Measurements from ENCODE around the gene TTC22.

Gene TTC22

DNA sequence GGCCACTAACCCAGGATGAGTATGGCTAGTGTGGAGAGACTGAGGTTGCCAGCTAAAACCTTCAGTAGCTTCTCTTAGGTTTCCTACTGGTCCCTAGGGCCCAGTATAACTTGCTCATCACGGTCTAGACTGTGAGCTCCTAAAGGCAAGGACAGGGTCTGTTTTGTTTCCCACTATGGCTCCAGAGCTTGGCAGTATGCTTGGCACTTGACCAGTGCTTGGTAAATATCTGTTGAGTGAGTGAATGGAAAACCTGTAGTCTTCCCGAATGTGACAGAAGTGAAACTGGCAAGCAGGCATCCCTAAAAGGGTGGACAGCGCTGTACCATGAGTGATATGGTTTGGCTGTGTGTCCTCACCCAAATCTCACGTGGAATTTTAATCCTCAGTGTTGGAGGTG lies 23.7 kb downstream of the TTC22 start:
- TF ChIP-seq POLR2AphosphoS5 (IDR thresholded peaks at IDR 0.05; ENCODE audit: low read depth, low read length) (no peak), SIN3A (IDR thresholded peaks at IDR 0.05; ENCODE audit: borderline replicate concordance, insufficient read depth, low read length) (no peak), FOXP2 (optimal IDR thresholded peaks at IDR 0.05; ENCODE audit: borderline replicate concordance, extremely low read depth, extremely low read length, insufficient read depth) (no peak), TAF1 (IDR thresholded peaks at IDR 0.05; ENCODE audit: borderline replicate concordance, insufficient read depth, low read length) (no peak), REST (IDR thresholded peaks at IDR 0.05; ENCODE audit: insufficient read depth in 1 of 2, low read depth in 2 of 2, low read length in 2 of 2) (no peak)

GRCh38 chr1:54777011-54777410 lies 24.1 kb downstream of the TTC22 start:
- no peak for TF ChIP-seq TAF1 (IDR thresholded peaks at IDR 0.05; ENCODE audit: borderline replicate concordance, insufficient read depth, low read length)
- no peak for TF ChIP-seq POLR2AphosphoS5 (IDR thresholded peaks at IDR 0.05; ENCODE audit: low read depth, low read length)
- TF ChIP-seq FOXP2 (optimal IDR thresholded peaks at IDR 0.05; ENCODE audit: borderline replicate concordance, extremely low read depth, extremely low read length, insufficient read depth) = no peak
- no peak for TF ChIP-seq SIN3A (IDR thresholded peaks at IDR 0.05; ENCODE audit: borderline replicate concordance, insufficient read depth, low read length)
- no peak for TF ChIP-seq REST (IDR thresholded peaks at IDR 0.05; ENCODE audit: insufficient read depth in 1 of 2, low read depth in 2 of 2, low read length in 2 of 2)

DNA sequence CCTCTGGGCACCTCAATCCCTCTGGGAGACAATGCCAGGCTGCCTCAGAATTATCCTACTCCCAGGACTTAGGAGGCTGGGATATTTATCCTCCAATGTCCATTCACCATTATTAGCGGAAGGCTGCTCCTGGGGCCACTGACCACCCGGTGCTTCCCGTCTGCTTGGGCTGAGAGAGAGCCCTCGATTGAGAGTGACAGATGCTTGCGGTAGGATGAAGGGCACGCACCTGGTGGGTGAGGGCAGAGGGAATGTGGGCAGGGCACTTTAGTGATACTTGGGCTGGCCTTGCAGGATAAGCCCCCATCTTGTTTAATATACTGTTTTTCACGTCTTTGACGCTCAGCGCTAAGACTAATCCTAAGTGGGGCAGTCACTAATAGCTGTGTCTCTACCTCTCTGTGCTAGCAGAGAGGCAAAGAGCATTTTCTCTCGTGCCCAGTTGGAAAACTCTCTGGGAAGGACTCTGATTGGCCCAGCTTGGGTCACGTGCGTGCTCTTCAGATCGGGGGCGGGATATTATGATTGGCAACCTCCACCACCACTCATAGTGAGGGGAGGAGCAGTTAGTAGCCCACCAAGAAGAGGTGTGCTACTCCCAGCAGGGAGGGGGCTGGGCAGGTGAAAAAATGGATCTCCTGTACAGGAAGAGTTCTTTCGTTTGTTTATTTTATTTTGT lies 26.2 kb downstream of the TTC22 start:
- TF ChIP-seq REST (IDR thresholded peaks at IDR 0.05; ENCODE audit: insufficient read depth in 1 of 2, low read depth in 2 of 2, low read length in 2 of 2) (no peak), TAF1 (IDR thresholded peaks at IDR 0.05; ENCODE audit: borderline replicate concordance, insufficient read depth, low read length) (no peak), POLR2AphosphoS5 (IDR thresholded peaks at IDR 0.05; ENCODE audit: low read depth, low read length) (no peak), SIN3A (IDR thresholded peaks at IDR 0.05; ENCODE audit: borderline replicate concordance, insufficient read depth, low read length) (no peak), FOXP2 (optimal IDR thresholded peaks at IDR 0.05; ENCODE audit: borderline replicate concordance, extremely low read depth, extremely low read length, insufficient read depth) (no peak)

GRCh38 chr1:54772951-54773350 lies 28.2 kb downstream of the TTC22 start:
- TF ChIP-seq SIN3A (IDR thresholded peaks at IDR 0.05; ENCODE audit: borderline replicate concordance, insufficient read depth, low read length) (no peak), FOXP2 (optimal IDR thresholded peaks at IDR 0.05; ENCODE audit: borderline replicate concordance, extremely low read depth, extremely low read length, insufficient read depth) (no peak), TAF1 (IDR thresholded peaks at IDR 0.05; ENCODE audit: borderline replicate concordance, insufficient read depth, low read length) (no peak), POLR2AphosphoS5 (IDR thresholded peaks at IDR 0.05; ENCODE audit: low read depth, low read length) (no peak), REST (IDR thresholded peaks at IDR 0.05; ENCODE audit: insufficient read depth in 1 of 2, low read depth in 2 of 2, low read length in 2 of 2) (no peak)
